H1 (cell line): ENCODE results near the gene SIN3B. TPM values are rescaled to one million over a fixed set of nuclear protein-coding genes. Genes with fewer than 3 reads are reported as not detected.

Source experiments
- CTCF ChIA-PET: fragments of 300-600 bp; sonication (Branson Sonifier 250); formaldehyde crosslinking; loops from one replicate; lab custom pipeline; 2021; ENCODE audit not compliant: partially characterized antibody; lab: Charles Lee
- POLR2A ChIA-PET: fragments of 300-600 bp; sonication (Branson Sonifier 250); formaldehyde crosslinking; loops from one replicate; lab custom pipeline; 2021; ENCODE audit warnings: inconsistent platforms; ENCODE audit not compliant: partially characterized antibody; lab: Charles Lee
- DNase-seq, 2 experiments: peaks; one replicate each; pipeline versions ENCODE4 v3.0.0 to v3.0.0-alpha.2; 2010 to 2022; ENCODE audit warnings: low spot score in 2 of 2, low read depth in 1 of 2, mixed read lengths in 1 of 2
- FAIRE-seq: peaks from 2 replicates; lab custom pipeline; 2011; peaks lifted over from hg19 to GRCh38; lab: Jason Lieb, UNC
- H2AFZ ChIP-seq: 2 replicates; pipeline ENCODE4 v1.8.1; 2012; ENCODE audit warnings: low read length, inconsistent platforms
- H2AK5ac ChIP-seq: 2 replicates; pipeline ENCODE4 v1.6.1; 2013; ENCODE audit warnings: low read depth, low read length
- H2BK120ac ChIP-seq: replicated peaks from 2 replicates; pipeline ENCODE3; 2013; ENCODE audit warnings: low read depth, low read length, inconsistent platforms
- H2BK12ac ChIP-seq: 2 replicates; pipeline ENCODE4 v1.6.1; 2013; ENCODE audit warnings: low read depth, low read length
- H2BK15ac ChIP-seq: 2 replicates; pipeline ENCODE4 v1.6.1; 2013; ENCODE audit warnings: low read length
- H2BK20ac ChIP-seq: 2 replicates; pipeline ENCODE4 v1.6.1; 2013; ENCODE audit warnings: low read length
- H2BK5ac ChIP-seq: 2 replicates; pipeline ENCODE4 v1.6.1; 2013; ENCODE audit warnings: low read depth, low read length
- H3K14ac ChIP-seq: 2 replicates; pipeline ENCODE4 v1.6.1; 2013; ENCODE audit warnings: inconsistent platforms; ENCODE audit not compliant: insufficient read length
- H3K18ac ChIP-seq: 2 replicates; pipeline ENCODE4 v1.6.1; 2013; ENCODE audit warnings: low read length; ENCODE audit errors: extremely low read depth
- H3K23ac ChIP-seq: 2 replicates; pipeline ENCODE4 v1.6.1; 2013; ENCODE audit warnings: inconsistent platforms; ENCODE audit not compliant: insufficient read length
- H3K23me2 ChIP-seq: 2 replicates; pipeline ENCODE4 v1.6.1; 2013; ENCODE audit warnings: low read depth, low read length
- H3K27ac ChIP-seq: 2 replicates; pipeline ENCODE4 v1.6.1; 2011; ENCODE audit warnings: low read depth, low read length, inconsistent platforms
- H3K27me3 ChIP-seq, 4 experiments: replicated peaks in 1 of 4; 1 replicate in 1 of 4; 2 replicates in 3 of 4; pipeline versions ENCODE4 v1.6.1 to v1.8.1; 2011 to 2013; ENCODE audit warnings: low read length in 3 of 4, mild to moderate bottlenecking in 3 of 4, inconsistent platforms in 2 of 4, mixed read lengths in 2 of 4, moderate library complexity in 1 of 4; ENCODE audit not compliant: control insufficient read depth in 3 of 4, insufficient read depth in 3 of 4; ENCODE audit errors: extremely low read depth in 1 of 4
- H3K36me3 ChIP-seq, 4 experiments: 2 replicates each; pipeline versions ENCODE4 v1.6.1 to v1.8.1; 2011 to 2013; ENCODE audit warnings: mild to moderate bottlenecking in 4 of 4, low read length in 3 of 4, moderate library complexity in 2 of 4, control low read depth in 1 of 4, inconsistent platforms in 1 of 4; ENCODE audit not compliant: insufficient read depth in 4 of 4, control insufficient read depth in 2 of 4
- H3K4ac ChIP-seq: replicated peaks from 2 replicates; pipeline ENCODE3; 2013; ENCODE audit warnings: low read length, low read depth, mixed read lengths, inconsistent platforms; ENCODE audit not compliant: insufficient read length
- H3K4me1 ChIP-seq, 4 experiments: replicated peaks in 1 of 4; 1 replicate in 1 of 4; 2 replicates in 3 of 4; pipeline versions ENCODE4 v1.6.1 to v1.8.1; 2011 to 2013; ENCODE audit warnings: low read length in 3 of 4, inconsistent platforms in 2 of 4, mixed read lengths in 1 of 4; ENCODE audit not compliant: insufficient read depth in 4 of 4, control insufficient read depth in 3 of 4
- H3K4me2 ChIP-seq, 2 experiments: 2 replicates each; pipeline versions ENCODE4 v1.6.1 to v1.8.1; 2011 to 2013; ENCODE audit warnings: low read depth in 2 of 2, low read length in 2 of 2, control low read depth in 1 of 2, inconsistent platforms in 1 of 2, mild to moderate bottlenecking in 1 of 2; ENCODE audit not compliant: insufficient read depth in 1 of 2
- H3K4me3 ChIP-seq, 4 experiments: fragments of 200-600, 300-600 bp in 1 of 4; sonication (generic), shearing (Covaris generic), sonication (Bioruptor Twin) in 1 of 4; 2 replicates each; pipeline versions ENCODE4 v1.5.1 to v1.8.1; 2011 to 2016; ENCODE audit warnings: low read length in 4 of 4, low read depth in 3 of 4, control low read depth in 2 of 4, inconsistent platforms in 2 of 4, mild to moderate bottlenecking in 2 of 4, mixed read lengths in 1 of 4, moderate library complexity in 1 of 4; ENCODE audit not compliant: insufficient read depth in 2 of 4; ENCODE audit errors: extremely low read depth in 1 of 4
- H3K56ac ChIP-seq: replicated peaks from 2 replicates; pipeline ENCODE3; 2013; ENCODE audit warnings: low read depth, mild to moderate bottlenecking, mixed read lengths, low read length, inconsistent platforms; ENCODE audit not compliant: insufficient read length
- H3K79me1 ChIP-seq: 2 replicates; pipeline ENCODE4 v1.6.1; 2013; ENCODE audit warnings: low read depth, low read length, control low read depth
- H3K79me2 ChIP-seq, 2 experiments: 2 replicates each; pipeline versions ENCODE4 v1.6.1 to v1.8.1; 2012 to 2013; ENCODE audit warnings: low read length in 2 of 2, mild to moderate bottlenecking in 2 of 2, inconsistent platforms in 1 of 2; ENCODE audit not compliant: insufficient read depth in 2 of 2, control insufficient read depth in 1 of 2
- H3K9ac ChIP-seq, 4 experiments: replicated peaks in 1 of 4; 1 replicate in 1 of 4; 2 replicates in 3 of 4; pipeline versions ENCODE4 v1.6.1 to v1.8.1; 2011 to 2013; ENCODE audit warnings: low read depth in 3 of 4, low read length in 3 of 4, control low read depth in 2 of 4, mild to moderate bottlenecking in 2 of 4, moderate library complexity in 2 of 4, inconsistent platforms in 1 of 4; ENCODE audit errors: extremely low read depth in 1 of 4
- H3K9me3 ChIP-seq, 2 experiments: 2 replicates each; pipeline versions ENCODE4 v1.6.1 to v1.8.1; 2012 to 2013; ENCODE audit warnings: mild to moderate bottlenecking in 2 of 2, moderate library complexity in 2 of 2, control low read depth in 1 of 2, inconsistent platforms in 1 of 2, low read depth in 1 of 2, low read length in 1 of 2, mixed read lengths in 1 of 2; ENCODE audit not compliant: insufficient read depth in 2 of 2
- H4K20me1 ChIP-seq, 2 experiments: replicated peaks in 1 of 2; 2 replicates each; pipeline versions ENCODE3 to v1.8.1; 2011 to 2013; ENCODE audit warnings: inconsistent platforms in 2 of 2, low read length in 2 of 2, mild to moderate bottlenecking in 1 of 2; ENCODE audit not compliant: insufficient read depth in 2 of 2, control insufficient read depth in 1 of 2
- H4K5ac ChIP-seq: 2 replicates; pipeline ENCODE4 v1.6.1; 2013; ENCODE audit warnings: low read length, low read depth, mixed read lengths, inconsistent platforms; ENCODE audit not compliant: insufficient read length
- H4K8ac ChIP-seq: 2 replicates; pipeline ENCODE4 v1.8.0; 2013; ENCODE audit warnings: mild to moderate bottlenecking, moderate library complexity, low read length, inconsistent platforms; ENCODE audit not compliant: insufficient read depth; ENCODE audit errors: extremely low read depth
- H4K91ac ChIP-seq: replicated peaks from 2 replicates; pipeline ENCODE3; 2013; ENCODE audit warnings: low read length, mixed read lengths, inconsistent platforms; ENCODE audit not compliant: insufficient read length
- PHF8 ChIP-seq: fragments of 200-600 bp; sonication (generic); conservative IDR thresholded peaks from 2 replicates; pipeline ENCODE4 v1.7.1; 2012; ENCODE audit warnings: low read depth, mild to moderate bottlenecking, inconsistent platforms, low read length, moderate library complexity
- SIN3A ChIP-seq, 2 experiments: IDR thresholded peaks in 1 of 2; conservative IDR thresholded peaks in 1 of 2; 2 replicates each; pipeline ENCODE4 v1.6.1; 2011 to 2012; ENCODE audit warnings: low read length in 2 of 2, improper control_type of control experiment in 1 of 2, low read depth in 1 of 2, mild to moderate bottlenecking in 1 of 2
- TCF12 ChIP-seq: IDR thresholded peaks from 2 replicates; pipeline ENCODE4 v1.6.1; 2011; ENCODE audit warnings: low read depth, mild to moderate bottlenecking, low read length
- WGBS, 2 experiments: shearing (Covaris generic) in 1 of 2; methylation state at CpG; one replicate each; pipeline versions ENCODE4 v1.1.6 to v1.1.7; 2013 to 2015; ENCODE audit warnings: low lambda C conversion rate in 2 of 2, mixed read lengths in 2 of 2, inconsistent platforms in 1 of 2, low coverage in 1 of 2, missing lambda C conversion rate in 1 of 2; ENCODE audit not compliant: insufficient replicate concordance in 2 of 2, insufficient coverage in 1 of 2, insufficient read length in 1 of 2; ENCODE audit errors: extremely low coverage in 1 of 2, missing lambda C conversion rate in 1 of 2; 5-methylcytosine and 5-hydroxymethylcytosine counted together
- polyA plus RNA-seq, 7 experiments: library from polyadenylated mRNA; depleted of rRNA in 3 of 7; stranded (reverse) in 5 of 7; unstranded in 2 of 7; fragments of >200 nt in 5 of 7; fragments of 200-250 nt in 2 of 7; gene quantifications; 1 replicate in 5 of 7; 2 replicates in 1 of 7; 4 replicates in 1 of 7; pipeline versions ENCODE4 v1.2.1 to v1.2.3, GENCODE V29; 2011 to 2013; ENCODE audit warnings: missing spikeins in 2 of 7, mixed read lengths in 2 of 7
- total RNA-seq: library from RNA; stranded (reverse); fragmentation: NEBNext Ultra II Directional; extraction: Animal tissue kit (Norgen Biotek cat#: 25700); gene quantifications from 2 replicates; pipeline ENCODE4 v1.2.1, GENCODE V29; 2021

Gene SIN3B
- total and polyA plus RNA-seq, 2 of the 8 experiments (the other 6 are each of a cell fraction or from before 2014, with no cell fraction given): 29.5 to 71.1 TPM

- Histone ChIP-seq H3K14ac (no peak overlapping the region), H3K4me1 (no peaks in the 10 kb centered on the region; a peak in 1 of 7 replicates), H3K27me3 (no peaks in the 10 kb centered on the region), H3K9ac (no peak overlapping the region), H3K4ac (no peak overlapping the region), H3K4me2 (no peak overlapping the region), H3K23me2 (no peaks in the 10 kb centered on the region), H3K18ac (no peak overlapping the region), H2AFZ (no peak overlapping the region), H4K5ac (no peak overlapping the region), H2BK12ac (no peak overlapping the region), H3K9me3 (no peaks in the 10 kb centered on the region), H3K4me3 (no peak overlapping the region), H3K79me2 (no peaks in the 10 kb centered on the region), H3K23ac (no peak overlapping the region), H3K36me3 (peaks cover 15 to 70% (median 41%) of the 10 kb centered on the region in 4 experiments), H4K20me1 (peaks cover 10 to 12% of the 10 kb centered on the region in 2 experiments), H2BK5ac (no peak overlapping the region), H2BK20ac (no peak overlapping the region), H4K8ac (no peak overlapping the region), H3K79me1 (no peaks in the 10 kb centered on the region), H4K91ac (no peak overlapping the region), H2BK15ac (no peak overlapping the region), H3K56ac (no peak overlapping the region), H2AK5ac (no peak overlapping the region), H3K27ac (no peak overlapping the region), H2BK120ac (no peak overlapping the region)
- TF ChIP-seq PHF8 (no peak), SIN3A (conservative IDR thresholded peaks at IDR 0.05 in 1 of 2, IDR thresholded peaks at IDR 0.05 in 1 of 2; ENCODE audit: low read depth in 1 of 2, low read length in 2 of 2) (no peak), TCF12 (no peak)
- 93% methylated on average over 7 of the region's 7 CpGs; no CpG with 5 or more reads in 1 of the 2 experiments for WGBS, 2 experiments
- FAIRE-seq (no peak), DNase-seq (no peak)
- ChIA-PET CTCF (interaction anchor here (0.7 to 2.2 kb wide), 2 partner anchors 74 to 199 kb away, joined by 3 to 6 read pairs; no protein-coding TSS in a partner anchor), POLR2A (no interaction called here)
Observed at GRCh38 chr19:16853066-16853465, 23.9 kb downstream of the SIN3B start.
